HepG2 (cell line): ENCODE results near the gene NGF. TPM values are rescaled to one million over a fixed set of nuclear protein-coding genes. Genes with fewer than 3 reads are reported as not detected.

Experiments used
- ATAC-seq: fragments of 200-7000 bp; cut with Tn5 transposase; 3 replicates; pipeline ENCODE4 v1.9.1; 2020; ENCODE audit warnings: mild to moderate bottlenecking, moderate library complexity
- BruUV-seq: library from RNA; stranded (reverse); fragments of 400-500 nt; replicated peaks from 2 replicates; lab custom pipeline; 2021; lab: Mats Ljungman, UMichigan
- CTCF ChIA-PET: fragments of 300-600 bp; formaldehyde crosslinking; extraction: SDS; loops from one replicate; lab custom pipeline; 2021; ENCODE audit warnings: low total read pairs, inconsistent platforms, low intra/inter-chr PET ratio; lab: Yijun Ruan, JAX
- POLR2A ChIA-PET: fragments of 350-600 bp; sonication (Branson Sonifier 250); formaldehyde crosslinking; loops from one replicate; lab custom pipeline; 2020; ENCODE audit warnings: antibody characterized with exemption, inconsistent platforms; lab: Yijun Ruan, JAX
- DNase-seq: peaks from one replicate; pipeline ENCODE4 v3.0.0-alpha.2; 2015; ENCODE audit warnings: low spot score
- FAIRE-seq: peaks from 3 replicates; lab custom pipeline; 2011; peaks lifted over from hg19 to GRCh38; lab: Jason Lieb, UNC
- H2AFZ ChIP-seq: one replicate; pipeline ENCODE4 v1.6.1; 2011; ENCODE audit warnings: low read length, inconsistent platforms
- H3K27ac ChIP-seq: fragments of 300-600 bp; 3 replicates; pipeline ENCODE4 v1.8.0; 2011; ENCODE audit warnings: mixed run types, mild to moderate bottlenecking, mixed read lengths, low read length, inconsistent platforms; ENCODE audit not compliant: insufficient read depth; ENCODE audit errors: extremely low read length
- H3K27me3 ChIP-seq, 2 experiments: fragments of 200-600 bp in 1 of 2; 2 replicates in 1 of 2; 3 replicates in 1 of 2; pipeline versions ENCODE4 v1.6.0 to v1.8.0; 2011; ENCODE audit warnings: low read length in 2 of 2, mild to moderate bottlenecking in 2 of 2, moderate library complexity in 2 of 2, inconsistent platforms in 1 of 2; ENCODE audit not compliant: insufficient read depth in 2 of 2, control insufficient read depth in 1 of 2
- H3K36me3 ChIP-seq, 2 experiments: fragments of 200-600 bp in 1 of 2; replicated peaks in 1 of 2; 2 replicates in 1 of 2; 3 replicates in 1 of 2; pipeline versions ENCODE4 v1.5.1 to v1.8.0; 2011; ENCODE audit warnings: low read length in 2 of 2, inconsistent platforms in 1 of 2; ENCODE audit not compliant: insufficient read depth in 2 of 2, control insufficient read depth in 1 of 2
- H3K4me1 ChIP-seq: 2 replicates; pipeline ENCODE4 v1.5.1; 2012; ENCODE audit warnings: low read length, inconsistent platforms; ENCODE audit not compliant: insufficient read depth
- H3K4me2 ChIP-seq: 2 replicates; pipeline ENCODE4 v1.6.0; 2011; ENCODE audit warnings: low read depth, low read length, inconsistent platforms
- H3K4me3 ChIP-seq, 3 experiments: fragments of 200-600 bp in 1 of 3; sonication (generic), shearing (Covaris generic) in 1 of 3; replicated peaks in 1 of 3; 2 replicates each; pipeline ENCODE4 v1.5.1; 2011 to 2016; ENCODE audit warnings: low read length in 3 of 3, inconsistent platforms in 2 of 3, low read depth in 2 of 3, mild to moderate bottlenecking in 2 of 3, control low read depth in 1 of 3, mixed read lengths in 1 of 3; ENCODE audit not compliant: insufficient read depth in 1 of 3
- H3K79me2 ChIP-seq: one replicate; pipeline ENCODE4 v1.6.1; 2011; ENCODE audit warnings: low read length, inconsistent platforms; ENCODE audit not compliant: insufficient read depth
- H3K9ac ChIP-seq: 2 replicates; pipeline ENCODE4 v1.6.0; 2011; ENCODE audit warnings: mild to moderate bottlenecking, low read depth, low read length, inconsistent platforms; ENCODE audit not compliant: insufficient read depth
- H3K9me3 ChIP-seq: 2 replicates; pipeline ENCODE4 v1.5.1; 2012; ENCODE audit warnings: mild to moderate bottlenecking, low read length
- H4K20me1 ChIP-seq: 2 replicates; pipeline ENCODE4 v1.6.0; 2011; ENCODE audit warnings: inconsistent platforms, mild to moderate bottlenecking, low read length, moderate library complexity; ENCODE audit not compliant: insufficient read depth
- CBX5 ChIP-seq: sonication (generic); formaldehyde crosslinking; IDR thresholded peaks from 2 replicates; pipeline ENCODE4 v1.4.0; 2020; ENCODE audit warnings: missing genetic modification reagents, borderline replicate concordance
- GTF3A ChIP-seq: sonication (generic); formaldehyde crosslinking; conservative IDR thresholded peaks from 2 replicates; pipeline ENCODE4 v1.4.0; 2020; ENCODE audit warnings: mild to moderate bottlenecking, missing genetic modification reagents
- HINFP ChIP-seq: sonication (generic); formaldehyde crosslinking; IDR thresholded peaks from 2 replicates; pipeline ENCODE4 v1.4.0; 2020; ENCODE audit warnings: low read depth, mild to moderate bottlenecking, missing genetic modification reagents
- KDM1A ChIP-seq: IDR thresholded peaks from 2 replicates; pipeline ENCODE4 v1.6.1; 2016; ENCODE audit warnings: missing compliant biosample characterization
- KLF6 ChIP-seq: IDR thresholded peaks from 2 replicates; pipeline ENCODE4 v1.8.0; 2016; ENCODE audit warnings: missing biosample characterization, missing genetic modification reagents
- KLF9 ChIP-seq: IDR thresholded peaks from 2 replicates; pipeline ENCODE4 v1.6.1; 2016; ENCODE audit warnings: low read depth
- MEIS2 ChIP-seq: sonication (generic); formaldehyde crosslinking; IDR thresholded peaks from 2 replicates; pipeline ENCODE4 v1.9.0; 2021; ENCODE audit warnings: mild to moderate bottlenecking, missing genetic modification reagents
- NFE2L2 ChIP-seq: fragments of 150-350 bp; IDR thresholded peaks from 2 replicates; pipeline ENCODE4 v1.6.1; 2014; ENCODE audit warnings: low read length
- SRSF9 ChIP-seq: fragments of 200-400 bp; formaldehyde crosslinking; IDR thresholded peaks from 2 replicates; pipeline ENCODE4 v1.6.1; 2018; ENCODE audit warnings: borderline replicate concordance, mild to moderate bottlenecking, low read depth, low read length; ENCODE audit not compliant: insufficient read depth, poor library complexity, severe bottlenecking
- ZMYM2 ChIP-seq: sonication (generic); formaldehyde crosslinking; IDR thresholded peaks from 2 replicates; pipeline ENCODE4 v1.8.0; 2022; ENCODE audit warnings: mild to moderate bottlenecking, missing genetic modification reagents
- ZNF121 ChIP-seq: sonication (generic); formaldehyde crosslinking; IDR thresholded peaks from 2 replicates; pipeline ENCODE4 v1.5.0; 2020; ENCODE audit warnings: mild to moderate bottlenecking, missing genetic modification reagents
- ZNF441 ChIP-seq: sonication (generic); formaldehyde crosslinking; IDR thresholded peaks from 2 replicates; pipeline ENCODE4 v1.7.0; 2021; ENCODE audit warnings: missing genetic modification reagents, borderline replicate concordance
- WGBS: methylation state at CpG from one replicate; pipeline ENCODE4 v1.1.6; 2017; ENCODE audit warnings: low lambda C conversion rate; 5-methylcytosine and 5-hydroxymethylcytosine counted together
- in situ Hi-C: cut with HindIII; loops from 2 replicates; pipeline ENCODE4 v1.10.0; 2017; ENCODE audit warnings: low pct_unique_long_range_greater_than_20kb; ENCODE audit not compliant: extremely low pct_ligation_motif_present
- intact Hi-C: fragments of 100-400 bp; cut with micrococcal nuclease; formaldehyde crosslinking; loops from one replicate; pipeline ENCODE4 v1.10.0; 2022; ENCODE audit not compliant: unreplicated experiment
- polyA plus RNA-seq, 8 experiments: library from polyadenylated mRNA; depleted of rRNA in 3 of 8; stranded (reverse) in 7 of 8; unstranded in 1 of 8; fragments of >200 nt; fragmentation: Illumina TruSeq in 4 of 8; extraction: Trizol in 4 of 8; gene quantifications; 2 replicates each; pipeline versions ENCODE4 v1.2.1 to v1.2.3, GENCODE V29; 2011 to 2016; ENCODE audit warnings: low read depth in 4 of 8, missing spikeins in 1 of 8, mixed read lengths in 1 of 8; ENCODE audit not compliant: insufficient read depth in 1 of 8
- total RNA-seq, 5 experiments: library from RNA; depleted of rRNA; stranded (reverse); fragments of >200 nt; fragmentation: Illumina TruSeq; extraction: Trizol; gene quantifications; 2 replicates each; pipeline ENCODE4 v1.2.3, GENCODE V29; 2016; ENCODE audit warnings: low read depth in 1 of 5
- TF ChIP-seq, protein P1 (sequence below): sonication (generic); formaldehyde crosslinking; IDR thresholded peaks from 2 replicates; pipeline ENCODE4 v1.4.0; 2020; ENCODE audit warnings: mild to moderate bottlenecking, missing genetic modification reagents

The NGF gene
- total and polyA plus RNA-seq, 2 of the 13 experiments (the other 11 are each of a cell fraction or from before 2014, with no cell fraction given), result not detected

DNA sequence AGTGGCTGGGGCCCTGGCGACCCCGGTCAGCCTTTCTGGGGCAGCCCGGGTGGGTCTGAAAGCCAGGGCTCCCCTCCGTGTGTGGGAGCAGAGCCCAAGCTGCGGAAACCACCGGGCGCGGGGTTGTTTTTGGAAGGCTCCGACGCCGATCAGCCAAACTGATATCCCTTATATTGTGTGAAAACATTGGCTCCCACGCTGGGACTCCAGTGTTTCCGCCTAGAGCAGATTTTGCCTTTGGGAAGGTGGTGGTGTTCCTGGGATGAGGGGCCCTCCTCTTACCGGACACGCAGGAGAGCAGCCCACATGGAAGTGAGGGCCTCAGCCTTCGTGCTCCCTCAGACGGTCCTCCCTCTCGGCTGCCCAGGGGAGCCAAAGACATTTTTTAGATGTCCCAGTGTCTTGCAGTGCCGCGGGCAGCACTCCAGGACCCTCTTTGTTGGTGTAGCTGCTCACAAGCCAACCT lies 54.3 kb downstream of the NGF start:
- intact Hi-C loops (no loop called here), in situ Hi-C loops (no loop called here)
- Histone ChIP-seq H3K4me3 (no peak overlapping the region), H3K9ac (no peak overlapping the region), H4K20me1 (no peaks in the 10 kb centered on the region), H3K9me3 (no peaks in the 10 kb centered on the region), H3K4me1 (no peaks in the 10 kb centered on the region), H2AFZ (no peak overlapping the region), H3K27ac (no peak overlapping the region), H3K36me3 (no peaks in the 10 kb centered on the region), H3K4me2 (no peak overlapping the region), H3K79me2 (no peaks in the 10 kb centered on the region), H3K27me3 (no peaks in the 10 kb centered on the region; a peak in 1 of 5 replicates)
- no CpG with 5 or more reads among the region's 20 CpGs for WGBS
- CTCF ChIA-PET, result no interaction called here
- DNase-seq, result no peak
- BruUV-seq, result no TSS peak
- POLR2A ChIA-PET, result no interaction called here
- no peak for ATAC-seq
- no peak for TF ChIP-seq HINFP (CRISPR knock-in tag)
- no peak for TF ChIP-seq ZNF121 (CRISPR knock-in tag)
- TF ChIP-seq ZNF441 (CRISPR knock-in tag), result no peak
- TF ChIP-seq NFE2L2, result no peak
- no peak for TF ChIP-seq MEIS2 (CRISPR knock-in tag)
- TF ChIP-seq SRSF9, result no peak
- TF ChIP-seq KLF6 (CRISPR knock-in tag), result no peak
- TF ChIP-seq, protein P1, sequence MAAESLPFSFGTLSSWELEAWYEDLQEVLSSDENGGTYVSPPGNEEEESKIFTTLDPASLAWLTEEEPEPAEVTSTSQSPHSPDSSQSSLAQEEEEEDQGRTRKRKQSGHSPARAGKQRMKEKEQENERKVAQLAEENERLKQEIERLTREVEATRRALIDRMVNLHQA, result no peak
- no peak for TF ChIP-seq ZMYM2
- TF ChIP-seq CBX5 (CRISPR knock-in tag), result no peak
- no peak for TF ChIP-seq KDM1A (CRISPR knock-in tag)
- no peak for TF ChIP-seq GTF3A (CRISPR knock-in tag)
- TF ChIP-seq KLF9 (CRISPR knock-in tag), result no peak
- FAIRE-seq, result no peak
